T follicular helper cell (primary cell): ENCODE measurements around the gene RGS9.
"Not testable (repeated sequence)": the region's sequence is repeated elsewhere in the genome, so short reads cannot be mapped to it uniquely, and the experiment has no call there.

Experiments used
- DNase-seq: peaks from one replicate; pipeline ENCODE4 v3.0.0-alpha.2; 2020; ENCODE audit warnings: low read depth

Gene RGS9

GRCh38 chr17:65115839-65116238 is 21.3 kb upstream of the RGS9 start:
- no peak for DNase-seq

- not testable (repeated sequence) for DNase-seq
Observed at GRCh38 chr17:65116515-65116914, 20.7 kb upstream of the RGS9 start.

- DNase-seq, result no peak
Observed at GRCh38 chr17:65117384-65118035, 19.7 kb upstream of the RGS9 start.

- no peak for DNase-seq
Observed at GRCh38 chr17:65121368-65121767, 15.8 kb upstream of the RGS9 start.

- DNase-seq, result no peak
Observed at GRCh38 chr17:65121916-65122806, 15.0 kb upstream of the RGS9 start.

- peak; percentile 75 for DNase-seq
Observed at GRCh38 chr17:65122836-65123756, 14.1 kb upstream of the RGS9 start.

GRCh38 chr17:65123757-65124675 is 13.2 kb upstream of the RGS9 start:
- no peak for DNase-seq

GRCh38 chr17:65130832-65131231 is 6.3 kb upstream of the RGS9 start:
- DNase-seq, result no peak

- DNase-seq, result no peak
Observed at GRCh38 chr17:65131240-65131639, 5.9 kb upstream of the RGS9 start.

- no peak for DNase-seq
Observed at GRCh38 chr17:65131946-65132345, 5.2 kb upstream of the RGS9 start.

GRCh38 chr17:65134035-65134434 is 3.1 kb upstream of the RGS9 start:
- DNase-seq, result no peak

- no peak for DNase-seq
Observed at GRCh38 chr17:65139101-65139764, 2.1 kb downstream of the RGS9 start.

GRCh38 chr17:65142247-65142646 is 5.1 kb downstream of the RGS9 start:
- no peak for DNase-seq

- DNase-seq, result no peak
Observed at GRCh38 chr17:65143889-65144604, 6.9 kb downstream of the RGS9 start.

GRCh38 chr17:65145743-65146142 is 8.6 kb downstream of the RGS9 start:
- DNase-seq, result no peak

GRCh38 chr17:65147955-65148354 is 10.8 kb downstream of the RGS9 start:
- DNase-seq, result no peak

- DNase-seq, result no peak
Observed at GRCh38 chr17:65154770-65155589, 17.8 kb downstream of the RGS9 start.

GRCh38 chr17:65155622-65156021 is 18.5 kb downstream of the RGS9 start:
- DNase-seq, result no peak
